Measurements from ENCODE around the gene MARF1. TPM values are rescaled to one million over a fixed set of nuclear protein-coding genes. Genes with fewer than 3 reads are reported as not detected.

MARF1 gene
- polyA plus RNA-seq, 1 donor (not counting 4 experiments of a cell fraction or from before 2014, with no cell fraction given) = 12.5 TPM

DNA sequence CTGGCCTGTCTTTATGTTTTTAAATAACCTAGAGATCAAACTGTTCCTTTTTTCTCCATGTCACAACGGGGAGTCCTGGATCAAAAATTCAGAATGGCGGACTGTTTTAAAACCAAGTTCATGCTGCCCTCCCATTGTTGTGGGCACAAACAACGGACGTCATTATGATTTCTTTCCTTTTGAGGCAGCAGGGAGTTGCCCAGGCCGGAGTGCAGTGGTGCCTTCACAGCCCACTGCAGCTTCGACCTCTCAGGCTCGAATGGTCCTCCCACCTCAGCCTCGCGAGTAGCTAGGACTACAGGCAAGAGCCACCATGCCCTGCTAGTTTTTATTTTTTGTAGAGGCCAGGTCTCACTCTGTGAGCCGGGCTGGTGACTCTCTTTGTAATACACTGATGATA lies 33.6 kb upstream of the MARF1 start:
- TF ChIP-seq, protein P1, sequence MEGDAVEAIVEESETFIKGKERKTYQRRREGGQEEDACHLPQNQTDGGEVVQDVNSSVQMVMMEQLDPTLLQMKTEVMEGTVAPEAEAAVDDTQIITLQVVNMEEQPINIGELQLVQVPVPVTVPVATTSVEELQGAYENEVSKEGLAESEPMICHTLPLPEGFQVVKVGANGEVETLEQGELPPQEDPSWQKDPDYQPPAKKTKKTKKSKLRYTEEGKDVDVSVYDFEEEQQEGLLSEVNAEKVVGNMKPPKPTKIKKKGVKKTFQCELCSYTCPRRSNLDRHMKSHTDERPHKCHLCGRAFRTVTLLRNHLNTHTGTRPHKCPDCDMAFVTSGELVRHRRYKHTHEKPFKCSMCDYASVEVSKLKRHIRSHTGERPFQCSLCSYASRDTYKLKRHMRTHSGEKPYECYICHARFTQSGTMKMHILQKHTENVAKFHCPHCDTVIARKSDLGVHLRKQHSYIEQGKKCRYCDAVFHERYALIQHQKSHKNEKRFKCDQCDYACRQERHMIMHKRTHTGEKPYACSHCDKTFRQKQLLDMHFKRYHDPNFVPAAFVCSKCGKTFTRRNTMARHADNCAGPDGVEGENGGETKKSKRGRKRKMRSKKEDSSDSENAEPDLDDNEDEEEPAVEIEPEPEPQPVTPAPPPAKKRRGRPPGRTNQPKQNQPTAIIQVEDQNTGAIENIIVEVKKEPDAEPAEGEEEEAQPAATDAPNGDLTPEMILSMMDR (optimal IDR thresholded peaks at IDR 0.05 in 1 of 3, IDR thresholded peaks at IDR 0.05 in 1 of 3, conservative IDR thresholded peaks at IDR 0.05 in 1 of 3; ENCODE audit: extremely low read depth in 1 of 3, insufficient read depth in 2 of 3, low read length in 3 of 3) = no peak
- TF ChIP-seq EZH2 (IDR thresholded peaks at IDR 0.05; ENCODE audit: low read length) = no peak
- H3K36me3 ChIP-seq (ENCODE audit: control insufficient read depth in 2 of 2, extremely low read depth in 1 of 2, insufficient read depth in 2 of 2, low read length in 2 of 2) = peaks cover 11 to 22% of the 10 kb centered on the region in 2 experiments

DNA sequence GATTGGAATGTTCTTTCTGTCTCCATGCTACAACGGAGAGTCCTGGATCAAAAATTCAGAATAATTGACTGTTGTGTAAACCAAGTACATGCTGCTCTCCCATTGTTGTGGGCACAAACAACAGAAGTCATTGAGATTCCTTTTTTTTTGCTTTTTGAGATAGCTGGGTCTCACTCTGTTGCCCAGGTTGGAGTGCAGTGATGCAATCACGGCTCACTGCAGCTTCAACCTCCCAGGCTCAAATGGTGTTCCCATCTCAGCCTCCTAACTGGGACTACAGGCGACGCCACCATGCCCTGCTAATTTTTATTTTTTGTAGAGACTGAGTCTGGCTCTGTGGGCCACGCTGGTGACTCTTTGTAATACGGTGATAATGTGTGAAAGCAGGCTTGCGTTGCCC lies 31.6 kb upstream of the MARF1 start:
- Histone ChIP-seq H3K9ac (ENCODE audit: control insufficient read depth, extremely low read depth, insufficient read depth, low read length) (no peak overlapping the region), H3K4me1 (ENCODE audit: control insufficient read depth, extremely low read depth, insufficient read depth, low read length) (peaks cover 44% of the 10 kb centered on the region), H3K36me3 (ENCODE audit: control insufficient read depth in 2 of 2, extremely low read depth in 1 of 2, insufficient read depth in 2 of 2, low read length in 2 of 2) (peaks cover 16 to 23% of the 10 kb centered on the region in 2 experiments), H3K9me1 (ENCODE audit: control insufficient read depth, extremely low read depth, insufficient read depth, low read length) (peaks cover 2% of the 10 kb centered on the region), H3K9me3 (ENCODE audit: control insufficient read depth, low read depth, low read length) (no peaks in the 10 kb centered on the region), H3K4me3 (ENCODE audit: control insufficient read depth in 2 of 3, extremely low read depth in 1 of 3, insufficient read depth in 2 of 3, low read depth in 1 of 3, low read length in 3 of 3) (no peak overlapping the region), H3K27me3 (ENCODE audit: control insufficient read depth, extremely low read depth, insufficient read depth, low read length) (no peaks in the 10 kb centered on the region), H4K20me1 (ENCODE audit: control insufficient read depth, extremely low read depth, insufficient read depth, low read length) (no peaks in the 10 kb centered on the region), H3K27ac (ENCODE audit: control insufficient read depth, insufficient read depth, low read length) (no peak overlapping the region), H3K4me2 (ENCODE audit: control insufficient read depth, extremely low read depth, insufficient read depth, low read depth, low read length) (no peak overlapping the region), H3K79me2 (ENCODE audit: control insufficient read depth, insufficient read depth, low read length) (peaks cover 38% of the 10 kb centered on the region), H2AFZ (ENCODE audit: control insufficient read depth, low read length) (no peak overlapping the region)
- DNase-seq (ENCODE audit: low read depth, low spot score) (no peak), FAIRE-seq (no peak)
- TF ChIP-seq, protein P1 (optimal IDR thresholded peaks at IDR 0.05 in 1 of 3, IDR thresholded peaks at IDR 0.05 in 1 of 3, conservative IDR thresholded peaks at IDR 0.05 in 1 of 3; ENCODE audit: extremely low read depth in 1 of 3, insufficient read depth in 2 of 3, low read length in 3 of 3) = no peak
- no peak for TF ChIP-seq EZH2 (IDR thresholded peaks at IDR 0.05; ENCODE audit: low read length)
- dilution Hi-C loops (cut with MboI; ENCODE audit: extremely low pct_ligation_motif_present, low sequenced_read_pairs) = no loop called here

More for the DNA sequence above, 33.6 kb upstream of the MARF1 start:
- Histone ChIP-seq H3K79me2 (ENCODE audit: control insufficient read depth, insufficient read depth, low read length) (peaks cover 37% of the 10 kb centered on the region), H3K27me3 (ENCODE audit: control insufficient read depth, extremely low read depth, insufficient read depth, low read length) (no peaks in the 10 kb centered on the region), H3K9me3 (ENCODE audit: control insufficient read depth, low read depth, low read length) (no peaks in the 10 kb centered on the region), H3K27ac (ENCODE audit: control insufficient read depth, insufficient read depth, low read length) (no peak overlapping the region), H3K9ac (ENCODE audit: control insufficient read depth, extremely low read depth, insufficient read depth, low read length) (no peak overlapping the region), H4K20me1 (ENCODE audit: control insufficient read depth, extremely low read depth, insufficient read depth, low read length) (no peaks in the 10 kb centered on the region), H3K9me1 (ENCODE audit: control insufficient read depth, extremely low read depth, insufficient read depth, low read length) (peaks cover 2% of the 10 kb centered on the region), H3K4me2 (ENCODE audit: control insufficient read depth, extremely low read depth, insufficient read depth, low read depth, low read length) (no peak overlapping the region), H3K4me1 (ENCODE audit: control insufficient read depth, extremely low read depth, insufficient read depth, low read length) (peaks cover 27% of the 10 kb centered on the region), H3K4me3 (ENCODE audit: control insufficient read depth in 2 of 3, extremely low read depth in 1 of 3, insufficient read depth in 2 of 3, low read depth in 1 of 3, low read length in 3 of 3) (no peak overlapping the region), H2AFZ (ENCODE audit: control insufficient read depth, low read length) (no peak overlapping the region)
- no peak for FAIRE-seq
- dilution Hi-C loops (cut with MboI; ENCODE audit: extremely low pct_ligation_motif_present, low sequenced_read_pairs) = no loop called here
- no peak for DNase-seq (ENCODE audit: low read depth, low spot score)
